Astrocyte (in vitro differentiated cells and primary cell): ENCODE results near the gene SIAH2. TPM values are rescaled to one million over a fixed set of nuclear protein-coding genes. Genes with fewer than 3 reads are reported as not detected.
A peak's percentile ranks its signal among the peaks of the same experiment; 100 is the strongest.

ENCODE experiments used
- DNase-seq: peaks from one replicate; pipeline ENCODE4 v3.0.0-alpha.2; 2010; ENCODE audit warnings: low read depth
- FAIRE-seq: peaks from 2 replicates; lab custom pipeline; 2011; peaks lifted over from hg19 to GRCh38; lab: Jason Lieb, UNC
- H2AFZ ChIP-seq: 2 replicates; pipeline ENCODE4 v1.6.0; 2012; ENCODE audit warnings: low read depth, low read length, inconsistent platforms
- H3K27ac ChIP-seq: 2 replicates; pipeline ENCODE4 v1.5.1; 2011; ENCODE audit warnings: low read depth, low read length, inconsistent platforms
- H3K27me3 ChIP-seq: 2 replicates; pipeline ENCODE4 v1.6.0; 2011; ENCODE audit warnings: low read length, inconsistent platforms; ENCODE audit not compliant: insufficient read depth
- H3K36me3 ChIP-seq: 2 replicates; pipeline ENCODE4 v1.5.1; 2011; ENCODE audit warnings: low read length, inconsistent platforms; ENCODE audit not compliant: insufficient read depth
- H3K4me1 ChIP-seq: 2 replicates; pipeline ENCODE4 v1.5.1; 2011; ENCODE audit warnings: low read length, inconsistent platforms; ENCODE audit not compliant: insufficient read depth
- H3K4me2 ChIP-seq: 2 replicates; pipeline ENCODE4 v1.6.0; 2012; ENCODE audit warnings: low read length, inconsistent platforms
- H3K4me3 ChIP-seq: 2 replicates; pipeline ENCODE4 v1.5.1; 2011; ENCODE audit warnings: low read depth, mild to moderate bottlenecking, low read length, inconsistent platforms; ENCODE audit not compliant: insufficient read depth
- H3K79me2 ChIP-seq: 2 replicates; pipeline ENCODE4 v1.6.0; 2012; ENCODE audit warnings: mild to moderate bottlenecking, low read length, inconsistent platforms; ENCODE audit not compliant: insufficient read depth
- H3K9ac ChIP-seq: 2 replicates; pipeline ENCODE4 v1.6.0; 2012; ENCODE audit warnings: mild to moderate bottlenecking, low read length, inconsistent platforms
- H3K9me3 ChIP-seq: 2 replicates; pipeline ENCODE4 v1.5.1; 2012; ENCODE audit warnings: low read depth, mild to moderate bottlenecking, low read length, inconsistent platforms; ENCODE audit not compliant: insufficient read depth
- H4K20me1 ChIP-seq: 2 replicates; pipeline ENCODE4 v1.6.0; 2012; ENCODE audit warnings: low read length, inconsistent platforms; ENCODE audit not compliant: insufficient read depth
- H3K27ac Mint-ChIP-seq: one replicate; pipeline ENCODE4 v1.8.0; 2021; ENCODE audit warnings: mild to moderate bottlenecking, mixed read lengths; ENCODE audit not compliant: unreplicated experiment
- H3K27me3 Mint-ChIP-seq: one replicate; pipeline ENCODE4 v1.8.0; 2021; ENCODE audit warnings: low read depth, mixed read lengths; ENCODE audit not compliant: unreplicated experiment
- H3K36me3 Mint-ChIP-seq: one replicate; pipeline ENCODE4 v1.8.0; 2021; ENCODE audit warnings: low read depth, mixed read lengths; ENCODE audit not compliant: unreplicated experiment
- H3K4me1 Mint-ChIP-seq: one replicate; pipeline ENCODE4 v1.8.0; 2021; ENCODE audit warnings: low read depth, mixed read lengths; ENCODE audit not compliant: unreplicated experiment
- H3K4me3 Mint-ChIP-seq: one replicate; pipeline ENCODE4 v1.8.0; 2021; ENCODE audit warnings: mild to moderate bottlenecking, moderate library complexity, mixed read lengths; ENCODE audit not compliant: unreplicated experiment
- H3K9me3 Mint-ChIP-seq: one replicate; pipeline ENCODE4 v1.8.0; 2021; ENCODE audit warnings: mild to moderate bottlenecking, mixed read lengths; ENCODE audit not compliant: unreplicated experiment
- CTCF ChIP-seq: IDR thresholded peaks from 2 replicates; pipeline ENCODE4 v1.5.1; 2011; ENCODE audit warnings: low read depth, mild to moderate bottlenecking, inconsistent platforms, low read length, moderate library complexity; ENCODE audit not compliant: insufficient read depth
- EZH2 ChIP-seq: IDR thresholded peaks from 2 replicates; pipeline ENCODE4 v1.6.1; 2012; ENCODE audit warnings: mild to moderate bottlenecking, low read length, inconsistent platforms; ENCODE audit not compliant: insufficient read depth
- total RNA-seq: library from RNA; stranded (reverse); gene quantifications from 2 replicates; pipeline ENCODE4 v1.2.1, GENCODE V29; 2021

SIAH2 gene
- total RNA-seq, 1 donor from 2014 or later: 39.3 TPM

DNA sequence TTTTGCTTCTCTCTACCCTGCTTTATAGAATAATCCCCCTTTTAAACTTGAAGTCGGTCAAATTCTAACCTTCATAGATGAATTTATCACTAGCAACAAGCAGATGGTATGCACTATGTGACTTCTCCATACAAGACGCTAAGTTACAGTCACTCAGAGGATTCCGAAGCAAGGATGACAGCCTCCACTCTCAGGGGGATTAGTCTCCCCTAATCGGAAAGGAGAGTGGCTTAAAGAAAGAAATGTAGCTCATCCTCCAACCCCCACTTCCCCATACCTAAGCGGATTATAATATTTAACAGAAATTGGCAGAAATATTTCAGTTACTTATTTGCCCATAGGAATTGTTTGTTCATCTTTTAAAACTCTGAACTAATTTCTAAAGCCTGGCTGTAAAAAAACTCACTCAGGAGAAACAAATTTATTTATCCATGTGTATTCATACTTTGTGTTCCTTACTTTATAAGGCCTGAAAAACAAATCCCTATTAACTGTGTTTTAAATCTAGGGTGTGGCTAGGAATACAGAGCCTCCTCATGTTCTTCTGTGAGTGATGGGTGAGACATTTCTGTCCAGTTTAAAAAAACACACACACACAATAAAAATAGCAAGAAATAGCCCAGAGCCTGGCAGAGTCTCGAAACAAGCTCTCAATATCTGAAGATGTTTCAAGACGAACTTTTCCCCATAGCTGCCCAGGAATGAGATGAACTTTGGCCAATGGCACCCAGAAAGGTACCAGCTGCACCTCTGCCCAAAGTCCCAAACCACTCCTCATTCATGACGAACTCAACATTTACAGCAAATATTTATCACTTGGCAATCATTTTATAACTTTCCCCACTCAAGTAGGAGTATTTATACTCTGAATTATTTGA is 18.7 kb downstream of the SIAH2 start:
- no peak overlapping the region for H2AFZ ChIP-seq
- no peak overlapping the region for H3K9ac ChIP-seq
- H3K4me1 ChIP-seq: peaks cover 23% of the 10 kb centered on the region
- no peaks in the 10 kb centered on the region for H3K27me3 ChIP-seq
- no peak for TF ChIP-seq CTCF
- no peak for TF ChIP-seq EZH2
- no peaks in the 10 kb centered on the region for H3K36me3 ChIP-seq
- DNase-seq (no peak), FAIRE-seq (no peak)
- H3K27ac ChIP-seq: no peak overlapping the region
- peak overlapping the region; percentile 39 for H3K4me2 ChIP-seq
- H3K79me2 ChIP-seq: peaks cover 72% of the 10 kb centered on the region
- H3K9me3 ChIP-seq: no peaks in the 10 kb centered on the region
- Mint-ChIP-seq H3K4me3 (peak overlapping the region; percentile 9), H3K9me3 (no peaks in the 10 kb centered on the region), H3K27me3 (no peaks in the 10 kb centered on the region), H3K4me1 (peaks cover 69% of the 10 kb centered on the region), H3K27ac (peak overlapping the region; percentile 99), H3K36me3 (peaks cover 16% of the 10 kb centered on the region)
- H3K4me3 ChIP-seq: no peak overlapping the region
- peaks cover 67% of the 10 kb centered on the region for H4K20me1 ChIP-seq

DNA sequence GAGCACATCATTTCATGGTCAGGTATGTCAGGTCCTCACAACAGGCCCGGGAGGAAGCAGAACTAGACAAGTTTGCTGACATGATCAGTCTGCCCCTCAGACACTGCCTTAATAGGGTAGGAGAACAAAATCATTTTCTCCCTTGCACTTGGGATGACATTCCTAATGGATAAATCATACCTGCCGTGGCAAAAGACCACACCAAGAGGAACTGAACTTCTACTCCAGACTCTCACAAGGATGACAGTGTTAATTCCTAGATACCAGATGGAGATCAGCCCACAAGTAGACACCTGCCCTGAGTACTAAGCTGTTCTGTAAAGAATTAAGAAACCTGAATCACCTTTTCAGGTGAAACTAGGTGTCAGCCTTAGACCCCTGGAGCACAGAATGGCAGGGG is 19.5 kb downstream of the SIAH2 start:
- peak overlapping the region; percentile 99 for H3K27ac Mint-ChIP-seq
- FAIRE-seq: no peak
- no peaks in the 10 kb centered on the region for H3K27me3 Mint-ChIP-seq

More for the DNA sequence above, 19.5 kb downstream of the SIAH2 start:
- Histone ChIP-seq H3K36me3 (no peaks in the 10 kb centered on the region), H3K27me3 (no peaks in the 10 kb centered on the region), H3K4me2 (peak overlapping the region; percentile 39), H3K79me2 (peaks cover 64% of the 10 kb centered on the region), H3K9me3 (no peaks in the 10 kb centered on the region), H3K27ac (peak overlapping the region; percentile 13), H4K20me1 (peaks cover 60% of the 10 kb centered on the region), H2AFZ (no peak overlapping the region), H3K4me3 (no peak overlapping the region), H3K4me1 (peaks cover 28% of the 10 kb centered on the region), H3K9ac (no peak overlapping the region)
- Mint-ChIP-seq H3K4me3 (peak overlapping the region; percentile 67), H3K9me3 (no peaks in the 10 kb centered on the region), H3K4me1 (peaks cover 70% of the 10 kb centered on the region), H3K36me3 (peaks cover 16% of the 10 kb centered on the region)
- TF ChIP-seq CTCF: no peak
- TF ChIP-seq EZH2: no peak
- peak; percentile 66 for DNase-seq
